Adipocyte (in vitro differentiated cells): ENCODE data around the gene PBX1.

ENCODE experiments used
- DNase-seq: peaks from one replicate; pipeline ENCODE4 v3.0.0-alpha.2; 2015; ENCODE audit warnings: low read depth
- H3K27me3 ChIP-seq: replicated peaks from 2 replicates; pipeline ENCODE4 v1.7.0; 2013; ENCODE audit warnings: mild to moderate bottlenecking, low read length, moderate library complexity; ENCODE audit not compliant: control insufficient read depth, insufficient read depth
- H3K36me3 ChIP-seq: 2 replicates; pipeline ENCODE4 v1.7.0; 2013; ENCODE audit warnings: low read length, mild to moderate bottlenecking, moderate library complexity; ENCODE audit not compliant: control insufficient read depth, insufficient read depth, severe bottlenecking
- H3K4me1 ChIP-seq: 2 replicates; pipeline ENCODE4 v1.7.0; 2013; ENCODE audit warnings: mild to moderate bottlenecking, low read length, moderate library complexity; ENCODE audit not compliant: control insufficient read depth, insufficient read depth
- H3K4me3 ChIP-seq: 2 replicates; pipeline ENCODE4 v1.7.0; 2013; ENCODE audit warnings: mild to moderate bottlenecking, low read length, moderate library complexity
- H3K9ac ChIP-seq: 2 replicates; pipeline ENCODE4 v1.7.0; 2013; ENCODE audit warnings: mild to moderate bottlenecking, low read length, moderate library complexity
- H3K9me3 ChIP-seq: 2 replicates; pipeline ENCODE4 v1.7.0; 2013; ENCODE audit warnings: mild to moderate bottlenecking, low read length, moderate library complexity; ENCODE audit not compliant: control insufficient read depth

PBX1 gene

DNA sequence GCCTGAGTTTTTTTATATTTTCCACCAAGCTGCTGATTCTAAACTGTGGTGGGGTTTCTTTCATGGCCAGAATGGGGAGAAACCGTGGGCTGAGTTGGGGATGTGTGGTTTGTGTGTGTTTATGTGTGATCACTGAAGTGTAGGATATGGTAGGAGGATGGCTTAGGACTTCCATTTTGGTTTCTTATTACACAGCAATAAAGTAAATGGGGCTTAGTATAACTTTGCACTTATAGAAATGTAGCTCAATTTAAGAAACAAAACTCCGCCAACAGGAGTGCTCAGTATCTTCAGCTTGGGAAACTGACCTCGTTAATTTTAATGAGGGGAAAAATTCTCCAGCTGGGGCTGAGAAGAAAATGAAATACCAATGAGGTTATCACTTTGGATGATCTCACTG is 77.8 kb downstream of the PBX1 start:
- H3K9ac ChIP-seq: no peak overlapping the region
- H3K4me3 ChIP-seq: no peak overlapping the region
- H3K27me3 ChIP-seq: no peaks in the 10 kb centered on the region
- H3K9me3 ChIP-seq: no peaks in the 10 kb centered on the region
- peaks cover 46% of the 10 kb centered on the region for H3K4me1 ChIP-seq
- no peak for DNase-seq
- H3K36me3 ChIP-seq: peaks cover 8% of the 10 kb centered on the region

- Histone ChIP-seq H3K4me3 (no peak overlapping the region), H3K36me3 (peaks cover 8% of the 10 kb centered on the region), H3K9me3 (no peaks in the 10 kb centered on the region), H3K9ac (no peak overlapping the region), H3K4me1 (peaks cover 47% of the 10 kb centered on the region), H3K27me3 (no peaks in the 10 kb centered on the region)
- peak; percentile 71 for DNase-seq
These were observed 78.7 kb downstream of the PBX1 start for GRCh38 chr1:164637461-164638375.

GRCh38 chr1:164638492-164639202 is 79.7 kb downstream of the PBX1 start:
- H3K4me1 ChIP-seq: peaks cover 47% of the 10 kb centered on the region
- H3K36me3 ChIP-seq: peaks cover 12% of the 10 kb centered on the region
- no peak overlapping the region for H3K4me3 ChIP-seq
- H3K27me3 ChIP-seq: no peaks in the 10 kb centered on the region
- no peak overlapping the region for H3K9ac ChIP-seq
- no peak for DNase-seq
- H3K9me3 ChIP-seq: no peaks in the 10 kb centered on the region

- no peak overlapping the region for H3K9ac ChIP-seq
- H3K4me3 ChIP-seq: peak overlapping the region; percentile 10
- H3K4me1 ChIP-seq: peaks cover 58% of the 10 kb centered on the region
- H3K27me3 ChIP-seq: no peaks in the 10 kb centered on the region
- DNase-seq: no peak
- H3K36me3 ChIP-seq: peaks cover 4% of the 10 kb centered on the region
- no peaks in the 10 kb centered on the region for H3K9me3 ChIP-seq
These were observed 81.8 kb downstream of the PBX1 start for GRCh38 chr1:164640686-164641352.

DNA sequence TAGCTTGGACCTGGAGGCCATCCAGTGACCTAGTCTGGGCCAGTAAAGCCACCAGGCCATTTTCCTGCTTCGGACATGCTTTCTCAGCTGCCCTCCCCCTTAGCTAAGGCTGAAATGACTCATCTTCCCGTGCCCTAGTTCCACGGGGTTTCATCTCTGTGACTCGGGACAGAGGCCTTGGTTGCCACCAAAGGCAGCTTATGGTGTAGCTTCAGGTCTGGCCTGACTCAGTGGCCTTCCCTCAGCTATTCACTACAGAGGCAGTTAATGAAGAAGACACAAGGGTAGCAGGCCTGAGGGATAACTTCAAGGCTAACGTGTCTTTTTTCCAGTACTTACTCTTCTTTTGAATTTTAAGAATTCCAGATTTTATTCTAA is 82.4 kb downstream of the PBX1 start:
- Histone ChIP-seq H3K4me1 (peaks cover 53% of the 10 kb centered on the region), H3K9ac (no peak overlapping the region), H3K9me3 (no peaks in the 10 kb centered on the region), H3K4me3 (no peak overlapping the region), H3K36me3 (peaks cover 4% of the 10 kb centered on the region), H3K27me3 (no peaks in the 10 kb centered on the region)
- DNase-seq: peak; percentile 28

DNA sequence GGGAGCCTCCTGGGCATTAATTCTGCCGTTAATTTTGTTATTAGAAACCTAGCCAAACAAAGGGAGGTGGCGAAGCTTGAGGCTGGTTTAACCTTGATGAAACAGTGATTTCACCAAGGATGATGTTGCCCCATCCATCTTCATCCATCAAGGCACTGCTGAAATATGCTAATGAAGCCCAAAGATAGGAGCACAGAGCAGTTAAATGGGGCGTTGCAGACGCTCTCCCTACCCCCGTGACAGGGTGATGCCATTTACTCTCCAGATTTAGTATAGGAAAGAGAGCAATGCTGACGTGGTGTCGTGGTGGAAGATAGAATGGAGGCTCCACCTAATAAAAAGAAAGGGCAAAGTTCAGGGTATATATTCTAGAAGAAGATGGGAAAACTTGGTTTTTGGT is 84.0 kb downstream of the PBX1 start:
- Histone ChIP-seq H3K4me1 (peaks cover 36% of the 10 kb centered on the region), H3K4me3 (no peak overlapping the region)
- DNase-seq: no peak

GRCh38 chr1:164644268-164644667 is 85.3 kb downstream of the PBX1 start:
- Histone ChIP-seq H3K4me1 (peaks cover 46% of the 10 kb centered on the region), H3K9me3 (no peaks in the 10 kb centered on the region)

More for the DNA sequence above, 84.0 kb downstream of the PBX1 start:
- Histone ChIP-seq H3K9ac (no peak overlapping the region), H3K27me3 (no peaks in the 10 kb centered on the region), H3K36me3 (peaks cover 4% of the 10 kb centered on the region), H3K9me3 (no peaks in the 10 kb centered on the region)

GRCh38 chr1:164644774-164645644 is 86.0 kb downstream of the PBX1 start:
- Histone ChIP-seq H3K4me3 (peak overlapping the region; percentile 65), H3K9ac (peak overlapping the region; percentile 39), H3K9me3 (no peaks in the 10 kb centered on the region), H3K27me3 (no peaks in the 10 kb centered on the region), H3K4me1 (peaks cover 49% of the 10 kb centered on the region), H3K36me3 (peaks cover 4% of the 10 kb centered on the region)
- peak; percentile 74 for DNase-seq

More at GRCh38 chr1:164644268-164644667, 85.3 kb downstream of the PBX1 start:
- H3K36me3 ChIP-seq: peaks cover 4% of the 10 kb centered on the region
- H3K4me3 ChIP-seq: peak overlapping the region; percentile 65
- no peak for DNase-seq
- H3K9ac ChIP-seq: peak overlapping the region; percentile 39
- H3K27me3 ChIP-seq: no peaks in the 10 kb centered on the region

GRCh38 chr1:164645921-164646320 is 86.9 kb downstream of the PBX1 start:
- Histone ChIP-seq H3K36me3 (peaks cover 4% of the 10 kb centered on the region), H3K9ac (no peak overlapping the region), H3K9me3 (no peaks in the 10 kb centered on the region), H3K4me1 (peaks cover 43% of the 10 kb centered on the region), H3K4me3 (no peak overlapping the region), H3K27me3 (no peaks in the 10 kb centered on the region)
- no peak for DNase-seq

DNA sequence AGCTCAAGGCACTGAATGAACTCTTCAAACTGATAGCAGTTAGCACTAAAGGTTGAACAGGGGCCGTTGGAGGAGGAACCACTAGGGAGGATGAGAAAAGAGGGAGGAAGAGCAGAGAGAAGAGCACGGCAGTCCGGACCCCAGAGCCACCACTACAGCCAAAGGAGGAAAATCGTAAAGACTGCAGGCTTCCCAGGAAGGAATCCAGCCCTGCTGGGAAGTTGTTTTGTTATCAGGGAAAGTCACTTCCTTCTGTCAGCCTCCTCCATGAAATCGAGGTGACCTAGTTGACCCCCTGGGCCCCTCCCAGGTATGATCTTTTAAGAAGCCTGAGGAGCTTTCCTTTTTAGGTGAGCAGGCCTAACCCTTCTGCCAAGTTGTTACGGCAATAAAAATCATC is 88.2 kb downstream of the PBX1 start:
- Histone ChIP-seq H3K4me3 (no peak overlapping the region), H3K4me1 (peaks cover 38% of the 10 kb centered on the region), H3K9me3 (no peaks in the 10 kb centered on the region), H3K27me3 (no peaks in the 10 kb centered on the region), H3K9ac (no peak overlapping the region), H3K36me3 (peaks cover 4% of the 10 kb centered on the region)
- no peak for DNase-seq
